8988T (cell line): ENCODE results near the gene ZBTB7A.
A peak's percentile ranks its signal among the peaks of the same experiment; 100 is the strongest.

ENCODE experiments used
- DNase-seq: peaks from one replicate; pipeline ENCODE4 v3.0.0; 2011

Gene ZBTB7A

GRCh38 chr19:4093643-4094175 is 27.0 kb upstream of the ZBTB7A start:
- DNase-seq, result no peak

- DNase-seq, result no peak
These were observed 23.9 kb upstream of the ZBTB7A start for GRCh38 chr19:4090356-4091220.

- DNase-seq, result no peak
These were observed 23.2 kb upstream of the ZBTB7A start for GRCh38 chr19:4089946-4090345.

- DNase-seq, result no peak
These were observed 22.8 kb upstream of the ZBTB7A start for GRCh38 chr19:4089400-4089908.

GRCh38 chr19:4088975-4089374 is 22.3 kb upstream of the ZBTB7A start:
- no peak for DNase-seq

GRCh38 chr19:4087787-4088679 is 21.3 kb upstream of the ZBTB7A start:
- no peak for DNase-seq

GRCh38 chr19:4086411-4086867 is 19.7 kb upstream of the ZBTB7A start:
- DNase-seq, result no peak

GRCh38 chr19:4084547-4084877 is 17.8 kb upstream of the ZBTB7A start:
- DNase-seq, result no peak

GRCh38 chr19:4083677-4084546 is 17.2 kb upstream of the ZBTB7A start:
- DNase-seq, result no peak

GRCh38 chr19:4082172-4082571 is 15.5 kb upstream of the ZBTB7A start:
- no peak for DNase-seq

- DNase-seq, result no peak
These were observed 14.9 kb upstream of the ZBTB7A start for GRCh38 chr19:4081441-4082129.

- no peak for DNase-seq
These were observed 13.8 kb upstream of the ZBTB7A start for GRCh38 chr19:4080473-4080872.

- DNase-seq, result no peak
These were observed 11.3 kb upstream of the ZBTB7A start for GRCh38 chr19:4077800-4078684.

GRCh38 chr19:4077007-4077374 is 10.3 kb upstream of the ZBTB7A start:
- DNase-seq, result no peak

GRCh38 chr19:4075373-4075772 is 8.7 kb upstream of the ZBTB7A start:
- no peak for DNase-seq

GRCh38 chr19:4071610-4072009 is 4.9 kb upstream of the ZBTB7A start:
- DNase-seq, result no peak

- no peak for DNase-seq
These were observed 2.7 kb upstream of the ZBTB7A start for GRCh38 chr19:4069331-4069959.

GRCh38 chr19:4068047-4068966 is 1.6 kb upstream of the ZBTB7A start:
- no peak for DNase-seq

GRCh38 chr19:4067396-4068046 is 822 bp upstream of the ZBTB7A start:
- peak; percentile 46 for DNase-seq
